ENCODE measurements around the gene PPFIA4. TPM values are rescaled to one million over a fixed set of nuclear protein-coding genes. Genes with fewer than 3 reads are reported as not detected.

PPFIA4 gene
- total RNA-seq, 1 donor from 2014 or later: 0.53 TPM

- no peak for DNase-seq (ENCODE audit: low read depth, low spot score)
Observed at GRCh38 chr1:203082571-203083462, 56.5 kb downstream of the PPFIA4 start.

- no peak for DNase-seq (ENCODE audit: low read depth, low spot score)
Observed at GRCh38 chr1:203083463-203083921, 57.2 kb downstream of the PPFIA4 start.

GRCh38 chr1:203084588-203085527 is 58.6 kb downstream of the PPFIA4 start:
- DNase-seq (ENCODE audit: low read depth, low spot score): no peak

- no peak for DNase-seq (ENCODE audit: low read depth, low spot score)
Observed at GRCh38 chr1:203085528-203086406, 59.5 kb downstream of the PPFIA4 start, which contains the start of gene MYOG. MYOG (minus strand) TSS chr1:203086012; CDS start chr1:203085961, 51 bp downstream.

GRCh38 chr1:203086992-203087763 is 60.9 kb downstream of the PPFIA4 start:
- DNase-seq (ENCODE audit: low read depth, low spot score): no peak

GRCh38 chr1:203088441-203088840 is 62.1 kb downstream of the PPFIA4 start:
- no peak for DNase-seq (ENCODE audit: low read depth, low spot score)

- DNase-seq (ENCODE audit: low read depth, low spot score): no peak
Observed at GRCh38 chr1:203089001-203089650, 62.8 kb downstream of the PPFIA4 start.

- no peak for DNase-seq (ENCODE audit: low read depth, low spot score)
Observed at GRCh38 chr1:203089651-203090045, 63.4 kb downstream of the PPFIA4 start.

GRCh38 chr1:203090421-203091198 is 64.3 kb downstream of the PPFIA4 start:
- no peak for DNase-seq (ENCODE audit: low read depth, low spot score)

- DNase-seq (ENCODE audit: low read depth, low spot score): no peak
Observed at GRCh38 chr1:203091199-203091477, 64.8 kb downstream of the PPFIA4 start.

GRCh38 chr1:203091761-203092330 is 65.6 kb downstream of the PPFIA4 start:
- no peak for DNase-seq (ENCODE audit: low read depth, low spot score)

GRCh38 chr1:203093754-203094410 is 67.6 kb downstream of the PPFIA4 start:
- no peak for DNase-seq (ENCODE audit: low read depth, low spot score)

- DNase-seq (ENCODE audit: low read depth, low spot score): no peak
Observed at GRCh38 chr1:203095061-203095690, 68.9 kb downstream of the PPFIA4 start.

- no peak for DNase-seq (ENCODE audit: low read depth, low spot score)
Observed at GRCh38 chr1:203096566-203096965, 70.3 kb downstream of the PPFIA4 start.

- DNase-seq (ENCODE audit: low read depth, low spot score): no peak
Observed at GRCh38 chr1:203097001-203097400, 70.7 kb downstream of the PPFIA4 start.

GRCh38 chr1:203098445-203098844 is 72.2 kb downstream of the PPFIA4 start:
- no peak for DNase-seq (ENCODE audit: low read depth, low spot score)

- no peak for DNase-seq (ENCODE audit: low read depth, low spot score)
Observed at GRCh38 chr1:203098914-203099520, 72.7 kb downstream of the PPFIA4 start.

All from pulmonary artery endothelial cell (primary cell).